GM19025 (cell line): Measurements from ENCODE around the gene CEP41.

ENCODE experiments used
- ATAC-seq: cut with Tn5 transposase; IDR thresholded peaks from one replicate; pipeline ENCODE4 v1.9.1; 2021; ENCODE audit warnings: mild to moderate bottlenecking, low read depth, moderate library complexity; ENCODE audit not compliant: unreplicated experiment

The CEP41 gene

GRCh38 chr7:130440527-130441365, at the start of gene CEP41:
Gene CEP41, minus strand, starts transcription at chr7:130441016. Its CDS starts 50 bp downstream, at chr7:130440966.
- peak; percentile 100 for ATAC-seq

GRCh38 chr7:130490311-130490791, 49.5 kb upstream of the CEP41 start:
- ATAC-seq = no peak

- ATAC-seq = no peak
Observed at GRCh38 chr7:130489140-130489983, 48.5 kb upstream of the CEP41 start.

- ATAC-seq = no peak
Observed at GRCh38 chr7:130488392-130489139, 47.8 kb upstream of the CEP41 start.

GRCh38 chr7:130486954-130487436, 46.2 kb upstream of the CEP41 start:
- no peak for ATAC-seq

- no peak for ATAC-seq
Observed at GRCh38 chr7:130486114-130486953, 45.5 kb upstream of the CEP41 start.

GRCh38 chr7:130485734-130486113, 44.9 kb upstream of the CEP41 start:
- no peak for ATAC-seq

GRCh38 chr7:130483031-130483430, 42.2 kb upstream of the CEP41 start:
- no peak for ATAC-seq

GRCh38 chr7:130481898-130482297, 41.1 kb upstream of the CEP41 start:
- ATAC-seq = no peak

GRCh38 chr7:130479716-130480400, 39.0 kb upstream of the CEP41 start:
- ATAC-seq = no peak

GRCh38 chr7:130478991-130479390, 38.2 kb upstream of the CEP41 start:
- no peak for ATAC-seq

GRCh38 chr7:130476297-130477150, 35.7 kb upstream of the CEP41 start:
- ATAC-seq = no peak

- no peak for ATAC-seq
Observed at GRCh38 chr7:130475776-130476175, 35.0 kb upstream of the CEP41 start.

- ATAC-seq = no peak
Observed at GRCh38 chr7:130473876-130474275, 33.1 kb upstream of the CEP41 start.

GRCh38 chr7:130473289-130473688, 32.5 kb upstream of the CEP41 start:
- ATAC-seq = no peak

GRCh38 chr7:130471974-130472373, 31.2 kb upstream of the CEP41 start:
- ATAC-seq = no peak

GRCh38 chr7:130468612-130469011, 27.8 kb upstream of the CEP41 start:
- ATAC-seq = no peak
